AG08395 (cell line): Measurements from ENCODE around the gene PSD4.

Experiments used
- DNase-seq: peaks from one replicate; pipeline ENCODE4 v3.0.0; 2012; ENCODE audit warnings: mixed read lengths, low spot score

Gene PSD4

DNA sequence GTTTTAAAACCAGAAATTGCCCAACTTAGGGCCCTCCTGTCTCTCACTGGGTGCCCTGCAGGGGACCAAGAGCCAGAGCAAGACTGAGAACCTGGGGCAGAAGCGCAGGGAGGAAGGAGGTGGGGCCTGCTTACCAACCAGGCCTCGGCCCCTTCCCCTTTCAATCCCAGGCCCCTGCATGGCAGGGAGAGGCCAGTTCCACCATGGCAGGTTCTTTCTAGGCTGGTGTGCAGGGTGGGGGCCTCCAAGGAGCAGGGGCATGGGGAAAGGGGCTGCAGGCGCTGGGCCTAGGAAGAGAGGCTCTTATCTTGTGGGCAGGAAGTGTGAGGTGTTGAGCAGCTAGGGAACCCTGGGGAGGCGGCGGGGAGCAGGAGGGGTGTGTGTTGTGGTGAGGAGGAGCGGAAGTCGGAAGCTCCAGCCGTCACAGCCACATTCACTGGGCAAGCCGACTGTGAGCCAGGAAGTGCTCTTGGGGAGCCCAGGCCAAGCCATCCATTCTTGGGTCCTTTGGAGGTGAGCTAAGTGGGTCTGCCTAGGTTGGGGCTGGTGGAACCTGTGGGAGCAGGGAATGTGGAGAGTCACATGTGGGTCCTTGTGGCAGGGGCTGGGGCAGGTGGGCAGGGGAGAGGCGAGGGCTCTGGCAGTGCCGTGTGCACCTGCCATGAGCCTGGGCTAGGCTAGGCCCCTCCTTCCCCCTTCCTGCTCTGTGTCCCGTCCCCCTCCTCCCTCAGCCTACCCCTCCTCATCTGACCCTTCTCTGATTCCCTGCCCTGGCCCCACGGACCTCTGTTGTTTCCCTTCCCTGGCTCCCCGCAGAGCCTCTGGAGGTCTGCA, at the start of gene PSD4:
TSS of gene PSD4 (plus strand) at position 430 of the 834 bp plus-strand sequence. CDS start 8,486 bp downstream, outside the sequence.
- DNase-seq, result no peak

DNA sequence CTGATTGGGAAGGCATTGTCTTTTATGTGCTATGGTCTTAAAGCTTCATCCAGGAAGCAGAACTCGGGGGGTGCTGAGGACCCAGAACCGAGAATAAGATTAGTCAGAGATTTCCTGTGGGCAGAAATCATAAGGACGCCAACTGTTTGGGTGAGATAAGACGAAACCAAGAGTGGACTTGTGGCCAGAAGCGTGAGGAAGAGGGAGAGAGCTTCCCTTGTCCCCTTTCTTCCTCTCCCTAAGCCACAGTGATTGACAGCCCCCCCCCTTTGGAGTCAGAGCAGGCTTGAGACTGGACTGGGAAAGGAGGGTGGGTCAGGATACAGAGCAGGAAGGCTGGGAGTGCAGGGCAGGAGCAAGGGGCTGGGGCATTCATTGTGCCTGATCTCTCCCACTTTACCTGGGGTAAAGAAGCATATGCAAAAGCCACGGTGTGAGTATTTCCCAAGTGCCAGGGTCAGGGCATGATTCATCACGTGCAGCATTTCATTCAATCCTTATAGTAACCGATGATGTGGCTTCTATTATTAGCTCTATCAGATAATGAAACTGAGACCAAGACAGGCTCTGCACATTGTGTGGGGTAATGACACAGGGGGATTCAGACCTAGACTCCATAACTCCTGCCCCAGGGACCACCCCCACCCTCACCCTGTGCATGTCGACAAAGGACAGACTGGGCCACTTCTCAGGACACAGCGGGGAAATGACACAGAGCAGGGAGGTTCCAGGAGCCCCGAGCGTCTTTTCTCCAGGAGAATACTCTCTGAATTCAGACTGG, 49.4 kb upstream of the PSD4 start:
- peak; percentile 59 for DNase-seq

DNA sequence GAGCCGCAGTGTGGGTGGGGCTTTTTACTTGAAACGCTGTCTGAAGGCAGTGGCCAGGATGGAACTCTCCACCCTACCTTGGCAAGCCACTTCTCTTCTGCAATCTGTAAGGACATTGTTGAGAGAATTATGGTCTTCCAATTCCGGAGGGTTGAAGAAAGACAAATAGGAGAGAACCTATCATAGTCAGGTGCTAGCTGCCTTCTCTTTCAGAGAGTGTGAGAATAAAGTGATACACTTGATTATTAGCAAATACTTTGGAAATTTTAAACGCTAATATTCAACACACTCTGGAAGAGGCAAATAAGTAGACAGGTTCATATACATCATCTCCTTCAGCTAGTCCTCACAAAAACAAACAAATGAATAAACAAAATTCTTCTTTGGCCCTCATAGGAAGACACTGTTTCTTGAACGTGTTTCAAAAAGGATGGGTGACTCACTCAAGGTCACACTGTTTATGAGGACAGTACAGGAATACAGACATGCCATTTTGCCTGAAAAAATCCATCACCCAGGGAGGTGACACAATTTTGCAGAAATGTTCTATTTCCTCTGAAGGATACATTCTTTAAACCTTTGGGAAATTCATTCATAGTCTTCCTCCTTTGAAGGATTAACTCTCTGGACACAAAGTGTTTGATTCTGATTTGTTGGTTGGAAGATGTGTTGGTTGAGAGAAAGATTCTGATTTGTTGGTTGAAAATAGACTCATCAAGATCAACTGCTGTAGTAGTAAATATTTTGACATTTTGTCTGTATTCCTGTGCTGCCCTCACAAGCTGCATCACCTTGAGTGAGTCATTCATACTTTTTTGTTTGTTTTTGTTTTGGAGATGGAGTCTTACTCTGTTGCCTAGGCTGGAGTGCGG, 48.6 kb upstream of the PSD4 start:
- peak; percentile 30 for DNase-seq

- DNase-seq, result no peak
Measured at GRCh38 chr2:113126845-113127645, 46.7 kb upstream of the PSD4 start, which contains the start of gene IL1RN. IL1RN (plus strand) TSS chr2:113127598; CDS start chr2:113127625, 27 bp downstream.

- no peak for DNase-seq
Measured at GRCh38 chr2:113127646-113128570, 45.9 kb upstream of the PSD4 start.

GRCh38 chr2:113129519-113130078, 44.2 kb upstream of the PSD4 start:
- no peak for DNase-seq

GRCh38 chr2:113131352-113132185, 42.2 kb upstream of the PSD4 start:
- no peak for DNase-seq

- no peak for DNase-seq
Measured at GRCh38 chr2:113132414-113133021, 41.3 kb upstream of the PSD4 start.

DNA sequence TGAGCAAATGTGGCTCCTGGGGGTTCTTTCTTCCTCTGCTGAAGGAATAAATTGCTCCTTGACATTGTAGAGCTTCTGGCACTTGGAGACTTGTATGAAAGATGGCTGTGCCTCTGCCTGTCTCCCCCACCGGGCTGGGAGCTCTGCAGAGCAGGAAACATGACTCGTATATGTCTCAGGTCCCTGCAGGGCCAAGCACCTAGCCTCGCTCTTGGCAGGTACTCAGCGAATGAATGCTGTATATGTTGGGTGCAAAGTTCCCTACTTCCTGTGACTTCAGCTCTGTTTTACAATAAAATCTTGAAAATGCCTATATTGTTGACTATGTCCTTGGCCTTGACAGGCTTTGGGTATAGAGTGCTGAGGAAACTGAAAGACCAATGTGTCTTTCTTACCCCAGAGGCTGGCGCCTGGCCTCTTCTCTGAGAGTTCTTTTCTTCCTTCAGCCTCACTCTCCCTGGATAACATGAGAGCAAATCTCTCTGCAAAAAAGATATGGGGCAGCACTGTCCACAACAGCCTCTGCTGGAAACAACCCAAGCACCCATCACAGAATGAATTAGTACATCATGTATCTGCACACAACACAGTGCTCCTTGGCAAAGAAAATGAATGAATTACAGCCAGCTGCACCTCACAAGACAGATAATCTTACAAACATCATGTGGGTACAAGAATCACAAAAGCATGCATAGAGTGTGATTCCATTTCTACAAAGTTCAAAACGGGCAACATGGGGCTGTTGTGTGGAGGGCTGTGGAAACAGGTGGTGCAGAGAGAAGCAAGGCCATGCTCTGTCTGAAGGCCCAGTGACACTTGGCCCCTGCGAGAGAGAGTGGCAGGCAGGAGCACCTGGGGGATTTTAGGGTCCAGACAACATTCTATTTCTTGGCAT, 39.8 kb upstream of the PSD4 start:
- no peak for DNase-seq

DNA sequence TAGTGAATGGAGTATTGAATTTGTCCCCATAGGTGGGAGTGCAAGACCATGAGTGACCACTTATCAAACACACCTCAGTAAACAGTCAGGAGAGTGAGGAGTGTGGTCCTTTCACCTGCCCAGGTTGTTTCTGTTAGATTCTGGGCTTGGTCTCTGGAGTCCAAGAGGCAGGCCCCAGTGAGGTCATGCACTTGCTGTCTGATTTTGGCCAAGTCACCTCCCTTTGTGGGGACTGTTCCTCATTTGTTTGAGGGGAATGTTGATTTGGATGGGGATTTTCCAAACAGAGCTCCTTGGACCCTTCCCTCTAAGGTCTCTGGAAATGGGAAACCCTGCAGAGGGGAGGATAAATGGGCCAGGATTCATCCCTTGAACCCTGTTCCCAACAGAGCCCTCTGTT, 39.1 kb upstream of the PSD4 start:
- DNase-seq, result no peak

GRCh38 chr2:113135317-113135716, 38.5 kb upstream of the PSD4 start:
- DNase-seq, result no peak

- DNase-seq, result peak; percentile 59
Measured at GRCh38 chr2:113136828-113137775, 36.7 kb upstream of the PSD4 start.

- DNase-seq, result no peak
Measured at GRCh38 chr2:113137827-113138226, 35.9 kb upstream of the PSD4 start.

- peak; percentile 65 for DNase-seq
Measured at GRCh38 chr2:113138428-113139322, 35.1 kb upstream of the PSD4 start.

GRCh38 chr2:113141451-113141850, 32.3 kb upstream of the PSD4 start:
- DNase-seq, result no peak
